GM18907 (cell line): Measurements from ENCODE around the gene GLIS2.

Source experiments
- ATAC-seq: cut with Tn5 transposase; IDR thresholded peaks from one replicate; pipeline ENCODE4 v1.9.1; 2021; ENCODE audit warnings: mild to moderate bottlenecking, moderate library complexity; ENCODE audit not compliant: unreplicated experiment

GLIS2 gene

GRCh38 chr16:4315186-4316107 is at the start of gene GLIS2:
Gene GLIS2, plus strand, starts transcription at chr16:4316067. Its CDS starts 16,214 bp downstream, at chr16:4332281.
- no peak for ATAC-seq

DNA sequence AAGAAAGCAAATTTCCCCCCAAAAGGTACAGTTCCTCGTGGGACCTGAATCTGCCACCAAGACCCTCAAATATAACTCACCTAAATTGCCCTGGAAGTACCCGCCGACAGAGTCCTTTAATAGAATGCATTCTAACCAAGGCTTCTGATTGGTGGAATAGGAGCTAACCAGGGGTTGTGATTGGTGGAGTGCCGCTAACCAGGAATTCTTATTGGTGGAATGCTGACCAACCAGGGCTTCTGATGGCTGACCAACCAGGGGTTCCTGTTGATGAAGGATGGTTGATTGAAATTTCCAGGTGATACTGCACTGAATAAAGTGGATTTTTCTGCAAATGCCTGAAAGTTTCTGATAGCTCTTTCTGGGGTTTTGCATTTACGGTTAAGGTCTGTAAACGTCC is 49.5 kb upstream of the GLIS2 start:
- ATAC-seq, result no peak

GRCh38 chr16:4270091-4270490 is 45.8 kb upstream of the GLIS2 start:
- no peak for ATAC-seq

- no peak for ATAC-seq
Observed at GRCh38 chr16:4270595-4270994, 45.3 kb upstream of the GLIS2 start.

GRCh38 chr16:4271176-4272113 is 44.4 kb upstream of the GLIS2 start:
- ATAC-seq, result peak; percentile 69

GRCh38 chr16:4272114-4272956 is 43.5 kb upstream of the GLIS2 start:
- ATAC-seq, result peak; percentile 18

DNA sequence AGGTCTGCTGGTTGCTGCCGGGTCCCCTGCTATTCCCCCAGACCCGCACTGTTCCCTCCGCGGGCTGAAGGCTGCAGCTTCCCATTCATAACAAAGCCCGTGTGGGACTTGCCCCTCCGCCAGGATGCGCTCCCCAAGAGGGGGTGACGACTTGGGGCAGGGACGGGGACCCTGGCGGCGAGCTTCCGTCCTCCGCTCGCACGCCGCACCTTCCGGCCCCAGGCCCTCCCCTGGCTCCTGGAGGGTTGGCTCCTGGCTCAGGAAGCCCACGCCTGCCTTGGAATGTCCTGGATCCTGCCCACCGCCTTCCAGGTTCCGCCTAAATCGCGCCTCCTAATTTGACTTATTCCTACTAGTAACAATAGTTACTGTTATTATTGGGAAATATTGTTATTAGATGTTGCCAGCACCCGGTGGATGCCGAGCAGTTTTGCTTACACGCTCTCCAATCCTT is 42.0 kb upstream of the GLIS2 start:
- ATAC-seq, result no peak

GRCh38 chr16:4275861-4276260 is 40.0 kb upstream of the GLIS2 start:
- no peak for ATAC-seq

DNA sequence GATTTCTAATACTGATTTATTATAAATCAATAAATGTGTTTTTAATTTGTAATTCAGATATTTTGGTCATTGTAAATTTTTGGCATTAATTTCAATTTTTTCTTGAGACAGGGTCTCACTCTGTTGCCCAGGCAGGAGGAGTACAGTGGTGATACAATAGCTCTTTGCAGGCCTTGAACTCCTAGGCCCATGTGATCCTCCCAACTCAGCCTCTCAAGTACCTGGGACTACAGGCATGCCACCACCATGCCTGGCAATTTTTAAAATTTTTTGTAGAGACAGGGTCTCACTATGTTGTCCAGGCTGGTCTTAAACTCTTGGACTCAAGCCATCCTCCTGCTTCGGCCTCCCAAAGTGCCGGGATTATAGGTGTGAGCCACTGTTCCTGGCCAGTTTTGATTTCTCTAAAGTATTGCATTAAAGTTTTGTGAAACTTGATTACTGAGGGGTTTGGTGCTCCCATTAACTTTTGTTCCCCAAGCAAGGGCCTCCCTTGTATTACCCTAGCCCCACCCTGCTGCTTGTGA is 37.8 kb upstream of the GLIS2 start:
- ATAC-seq, result no peak

DNA sequence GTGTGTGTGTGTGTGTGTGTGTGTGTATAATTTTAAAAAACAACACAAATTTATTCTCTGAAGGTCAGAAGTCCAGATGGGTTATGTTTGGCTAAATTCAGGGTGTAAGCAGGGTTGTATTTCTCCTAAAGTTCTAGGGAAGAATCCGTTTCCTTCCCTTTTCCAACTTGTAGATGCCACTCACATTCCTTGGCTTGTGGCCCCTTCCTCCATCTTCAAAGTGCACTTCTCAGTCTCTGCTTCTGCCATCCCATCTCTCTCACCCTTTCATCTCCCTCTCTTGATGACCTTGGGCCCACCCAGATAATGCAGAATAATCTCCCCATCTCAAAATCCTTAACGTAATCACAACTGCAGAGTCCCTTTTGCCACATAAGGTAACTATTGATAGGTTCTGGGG is 35.2 kb upstream of the GLIS2 start:
- no peak for ATAC-seq

DNA sequence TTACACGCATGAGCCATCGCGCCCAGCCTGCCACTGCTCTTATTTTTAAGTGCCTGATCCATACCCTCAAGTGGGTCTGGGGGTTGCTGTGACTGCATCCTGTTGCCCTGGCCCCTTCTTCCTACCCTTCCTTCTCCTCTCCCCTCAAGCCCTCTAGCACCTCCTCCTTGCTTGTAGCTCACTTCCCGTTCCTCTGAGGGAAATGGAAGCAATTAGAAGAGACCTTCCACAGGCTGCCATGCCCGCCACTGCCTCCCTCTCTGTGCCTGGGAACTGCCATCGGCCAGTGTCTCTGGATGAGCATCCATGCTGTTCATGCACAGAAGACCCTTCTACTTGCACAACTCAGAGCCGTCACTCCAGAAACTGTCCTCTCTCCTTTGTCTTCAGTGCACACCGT is 32.4 kb upstream of the GLIS2 start:
- ATAC-seq, result no peak

- ATAC-seq, result no peak
Observed at GRCh38 chr16:4283939-4284338, 31.9 kb upstream of the GLIS2 start.

GRCh38 chr16:4285167-4285566 is 30.7 kb upstream of the GLIS2 start:
- no peak for ATAC-seq

DNA sequence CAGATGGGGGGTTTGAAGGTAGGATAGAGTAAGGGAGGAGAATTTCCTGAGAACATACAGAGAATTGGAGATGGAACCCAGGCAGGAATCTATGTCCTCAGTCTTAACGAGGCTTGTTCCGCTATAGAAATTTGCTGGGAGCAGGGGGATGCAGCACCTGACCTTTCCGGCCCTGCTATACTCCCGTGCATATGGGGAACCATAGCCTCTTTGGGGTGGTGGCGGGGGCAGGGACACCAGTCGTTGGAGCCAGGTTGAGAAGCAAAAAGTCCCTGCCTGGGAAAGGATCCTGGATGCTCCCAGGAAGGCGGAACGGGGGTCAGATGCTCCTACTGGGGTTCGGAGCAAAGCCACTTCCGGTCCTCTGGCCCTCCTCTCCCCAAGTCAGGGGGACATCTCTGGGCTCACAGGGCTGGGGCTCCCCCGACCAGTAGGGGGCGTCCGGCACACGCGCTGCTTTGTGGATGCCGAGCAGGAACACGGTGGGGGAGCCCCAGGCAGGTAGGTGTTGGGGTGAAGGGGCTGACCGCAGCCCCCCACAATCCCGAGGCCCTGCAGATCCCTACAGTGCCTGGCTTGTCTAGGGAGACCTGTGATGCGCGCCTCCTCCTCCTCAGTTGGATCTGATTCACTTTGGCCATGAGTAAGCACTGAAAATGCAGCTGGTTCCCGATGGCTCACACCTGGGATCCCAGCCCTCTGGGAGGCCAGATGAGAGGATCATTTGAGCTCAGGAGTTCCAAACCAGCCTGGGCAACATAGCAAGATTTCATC is 27.5 kb upstream of the GLIS2 start:
- peak; percentile 80 for ATAC-seq

DNA sequence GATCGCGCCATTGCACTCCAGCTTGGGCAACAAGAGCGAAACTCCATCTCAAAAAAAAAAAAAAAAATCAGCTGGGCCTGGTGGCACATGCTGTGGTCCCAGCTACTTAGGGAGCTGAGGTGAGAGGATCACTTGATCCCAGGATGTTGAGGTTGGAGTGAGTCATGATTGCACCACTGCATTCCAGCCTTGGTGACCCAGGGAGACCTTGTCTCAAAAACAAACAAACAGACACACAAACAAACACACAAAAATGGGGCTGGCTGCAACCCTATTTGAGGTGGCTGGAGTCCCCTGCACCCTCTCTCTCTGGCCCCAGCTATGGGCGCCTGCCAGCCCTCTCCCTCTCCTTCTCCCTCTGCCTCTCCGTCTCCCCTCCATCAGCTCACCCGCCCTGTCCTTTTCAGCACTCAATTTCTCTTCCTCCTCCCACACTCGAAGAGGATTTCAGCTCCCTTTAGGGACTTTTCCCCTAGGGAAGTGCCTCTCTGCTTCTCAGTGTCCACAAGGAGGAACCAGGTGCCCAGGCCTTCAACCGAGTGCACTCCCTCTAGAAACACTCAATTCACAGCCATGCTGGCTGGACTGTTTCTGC is 25.5 kb upstream of the GLIS2 start:
- no peak for ATAC-seq

DNA sequence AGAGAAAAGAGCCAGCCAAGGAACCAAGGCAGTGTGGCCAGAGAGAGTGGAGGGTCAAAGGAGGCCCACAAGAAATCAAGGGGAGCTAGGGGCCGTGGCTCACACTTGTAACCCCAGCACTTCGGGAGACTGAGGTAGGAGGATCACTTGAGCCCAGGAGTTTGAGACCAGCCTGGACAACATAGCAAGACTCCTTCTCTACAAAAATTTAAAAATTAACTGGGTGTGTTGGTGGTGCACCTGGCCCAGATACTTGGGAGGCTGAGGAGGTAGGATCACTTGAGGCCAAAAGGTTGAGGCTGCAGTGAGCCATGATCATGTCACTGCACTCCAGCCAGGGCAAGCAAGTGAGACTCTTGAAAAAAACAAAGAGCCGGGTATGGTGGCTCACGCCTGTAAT is 24.2 kb upstream of the GLIS2 start:
- ATAC-seq, result no peak

- ATAC-seq, result no peak
Observed at GRCh38 chr16:4293181-4293716, 22.6 kb upstream of the GLIS2 start.

DNA sequence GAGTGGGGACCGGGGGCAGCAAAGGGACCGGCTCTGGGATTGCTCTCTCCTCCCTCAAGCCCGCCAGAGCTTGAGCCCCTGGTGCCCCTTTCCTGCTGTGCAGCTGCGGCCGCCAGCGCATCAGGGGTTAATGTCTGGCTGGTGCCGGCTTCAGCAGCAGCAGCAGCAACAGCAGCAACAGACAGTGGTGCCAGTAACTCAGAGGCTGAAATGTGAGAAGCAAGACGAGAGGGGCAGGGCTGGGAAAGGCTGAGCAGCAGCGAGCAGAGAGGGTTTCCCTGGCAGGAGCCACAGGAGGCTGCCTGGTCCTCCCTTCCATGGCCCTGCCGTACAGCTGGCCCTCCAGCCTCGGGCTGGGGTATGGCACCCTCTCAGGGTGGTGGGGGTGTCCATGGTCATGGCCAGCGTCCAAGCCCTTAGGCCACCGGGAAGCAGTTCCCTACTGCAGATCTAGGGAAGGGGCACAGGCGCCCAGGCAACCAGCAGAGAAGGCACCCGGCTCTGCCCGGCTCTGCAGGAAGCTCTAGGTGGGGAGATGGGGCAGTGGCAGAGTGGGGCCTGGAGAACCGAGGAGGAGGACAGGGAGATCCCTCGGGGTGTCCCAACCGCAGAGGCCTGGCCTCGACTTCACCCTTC is 21.9 kb upstream of the GLIS2 start:
- no peak for ATAC-seq

DNA sequence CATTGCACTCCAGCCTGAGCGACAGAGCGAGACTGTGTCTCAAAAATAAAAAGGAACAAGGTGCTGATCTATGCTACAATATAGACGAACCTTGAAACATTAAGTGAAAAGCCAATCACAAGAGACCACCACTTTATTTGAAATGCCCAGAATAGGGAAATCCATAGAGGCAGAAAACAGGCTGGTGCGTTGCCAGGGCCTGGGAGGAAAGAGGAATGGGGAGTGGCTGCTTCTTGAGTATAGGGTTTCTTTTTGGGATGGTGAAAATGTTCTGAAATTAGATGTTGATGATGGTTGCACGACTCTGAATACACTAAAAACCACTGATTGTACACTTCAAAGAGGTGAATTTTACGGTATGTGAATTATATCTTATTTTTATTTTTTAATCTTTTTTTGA is 20.3 kb upstream of the GLIS2 start:
- no peak for ATAC-seq
